HG02571 (cell line): Measurements from ENCODE around the gene MNX1.
A peak's percentile ranks its signal among the peaks of the same experiment; 100 is the strongest.

Experiments
- ATAC-seq: cut with Tn5 transposase; IDR thresholded peaks from one replicate; pipeline ENCODE4 v1.9.1; 2021; ENCODE audit warnings: mild to moderate bottlenecking, moderate library complexity; ENCODE audit not compliant: unreplicated experiment

Gene MNX1

GRCh38 chr7:157016352-157017041, 6.0 kb upstream of the MNX1 start:
- peak; percentile 71 for ATAC-seq

GRCh38 chr7:157016024-157016351, 5.5 kb upstream of the MNX1 start:
- ATAC-seq = no peak

- no peak for ATAC-seq
Measured at GRCh38 chr7:157014635-157015555, 4.4 kb upstream of the MNX1 start.

- no peak for ATAC-seq
Measured at GRCh38 chr7:157013602-157014549, 3.4 kb upstream of the MNX1 start.

- no peak for ATAC-seq
Measured at GRCh38 chr7:157013101-157013500, 2.6 kb upstream of the MNX1 start.

- no peak for ATAC-seq
Measured at GRCh38 chr7:157012113-157012547, 1.7 kb upstream of the MNX1 start.

- no peak for ATAC-seq
Measured at GRCh38 chr7:157011333-157012112, 1.1 kb upstream of the MNX1 start.

- ATAC-seq = peak; percentile 19
Measured at GRCh38 chr7:157009778-157010587, 480 bp downstream of the MNX1 start.

GRCh38 chr7:157009170-157009777, 1.2 kb downstream of the MNX1 start:
- no peak for ATAC-seq

- no peak for ATAC-seq
Measured at GRCh38 chr7:157008206-157009169, 2.0 kb downstream of the MNX1 start.

- no peak for ATAC-seq
Measured at GRCh38 chr7:157007470-157008066, 2.9 kb downstream of the MNX1 start.

GRCh38 chr7:157006829-157007469, 3.5 kb downstream of the MNX1 start:
- no peak for ATAC-seq

- ATAC-seq = no peak
Measured at GRCh38 chr7:157006205-157006747, 4.2 kb downstream of the MNX1 start.

- ATAC-seq = no peak
Measured at GRCh38 chr7:157005456-157006204, 4.8 kb downstream of the MNX1 start.

- ATAC-seq = no peak
Measured at GRCh38 chr7:157004521-157005455, 5.7 kb downstream of the MNX1 start.
